Liver (tissue), 9 donors: ENCODE data around the gene EPHB6. TPM values are rescaled to one million over a fixed set of nuclear protein-coding genes. Genes with fewer than 3 reads are reported as not detected.
A peak's percentile ranks its signal among the peaks of the same experiment; 100 is the strongest.

Experiments
- DNase-seq: peaks from one replicate; pipeline ENCODE4 v3.0.0-alpha.2; 2017; ENCODE audit warnings: low spot score
- H3K27ac ChIP-seq, 2 donors: one replicate each; pipeline ENCODE4 v1.7.0; 2013; ENCODE audit warnings: inconsistent platforms in 2 of 2, low read length in 2 of 2, control low read depth in 1 of 2, low read depth in 1 of 2, mild to moderate bottlenecking in 1 of 2
- H3K27me3 ChIP-seq, 4 donors: one replicate each; pipeline versions ENCODE4 v1.6.1 to v1.7.0; 2013; ENCODE audit warnings: low read length in 3 of 4, inconsistent platforms in 1 of 4, mild to moderate bottlenecking in 1 of 4, moderate library complexity in 1 of 4; ENCODE audit not compliant: control insufficient read depth in 4 of 4, insufficient read depth in 4 of 4
- H3K36me3 ChIP-seq, 4 donors: one replicate each; pipeline versions ENCODE4 v1.6.1 to v1.7.0; 2013; ENCODE audit warnings: low read length in 3 of 4, mild to moderate bottlenecking in 3 of 4, low read depth in 1 of 4, moderate library complexity in 1 of 4; ENCODE audit not compliant: control insufficient read depth in 4 of 4, insufficient read depth in 3 of 4
- H3K4me1 ChIP-seq, 4 donors: one replicate each; pipeline versions ENCODE4 v1.6.1 to v1.7.0; 2013; ENCODE audit warnings: low read length in 3 of 4, mild to moderate bottlenecking in 3 of 4, moderate library complexity in 1 of 4; ENCODE audit not compliant: control insufficient read depth in 4 of 4, insufficient read depth in 4 of 4
- H3K4me3 ChIP-seq, 3 donors: one replicate each; pipeline versions ENCODE4 v1.6.1 to v1.7.0; 2013; ENCODE audit warnings: low read length in 3 of 3, control low read depth in 1 of 3, low read depth in 1 of 3, mild to moderate bottlenecking in 1 of 3
- H3K9ac ChIP-seq, 2 donors: one replicate each; pipeline ENCODE4 v1.7.0; 2013; ENCODE audit warnings: low read length in 2 of 2, mild to moderate bottlenecking in 2 of 2, moderate library complexity in 2 of 2, control low read depth in 1 of 2, low read depth in 1 of 2
- H3K9me3 ChIP-seq, 4 donors: one replicate each; pipeline versions ENCODE4 v1.6.1 to v1.7.0; 2013; ENCODE audit warnings: low read length in 3 of 4; ENCODE audit not compliant: control insufficient read depth in 4 of 4
- ATF3 ChIP-seq: IDR thresholded peaks from 2 replicates; pipeline ENCODE4 v1.6.1; 2016; ENCODE audit warnings: antibody characterized with exemption
- CTCF ChIP-seq: fragments of 150-350 bp; IDR thresholded peaks from 2 replicates; pipeline ENCODE4 v1.5.1; 2017; ENCODE audit warnings: improper control_type of control experiment, low read depth, low read length; ENCODE audit not compliant: missing input control
- EGR1 ChIP-seq, 2 donors: IDR thresholded peaks; 2 replicates each; pipeline ENCODE4 v1.6.1; 2016 to 2018; ENCODE audit warnings: antibody characterized with exemption in 2 of 2, low read depth in 2 of 2
- FOXA1 ChIP-seq: IDR thresholded peaks from 2 replicates; pipeline ENCODE4 v1.6.1; 2016; ENCODE audit warnings: antibody characterized with exemption
- FOXA2 ChIP-seq: IDR thresholded peaks from 2 replicates; pipeline ENCODE4 v1.6.1; 2016; ENCODE audit warnings: antibody characterized with exemption
- GABPA ChIP-seq, 2 donors: IDR thresholded peaks in 1 of 2; conservative IDR thresholded peaks in 1 of 2; 2 replicates each; pipeline ENCODE4 v1.6.1; 2016; ENCODE audit warnings: antibody characterized with exemption in 2 of 2, mild to moderate bottlenecking in 1 of 2, moderate library complexity in 1 of 2
- HNF4A ChIP-seq, 2 donors: conservative IDR thresholded peaks; 2 replicates each; pipeline ENCODE4 v1.6.1; 2016; ENCODE audit warnings: antibody characterized with exemption in 2 of 2, mild to moderate bottlenecking in 2 of 2
- HNF4G ChIP-seq: IDR thresholded peaks from 2 replicates; pipeline ENCODE4 v1.6.1; 2016; ENCODE audit warnings: antibody characterized with exemption
- JUND ChIP-seq, 2 donors: IDR thresholded peaks; 2 replicates each; pipeline ENCODE4 v1.6.1; 2016; ENCODE audit warnings: antibody characterized with exemption in 2 of 2
- MAX ChIP-seq: IDR thresholded peaks from 2 replicates; pipeline ENCODE4 v1.6.1; 2016; ENCODE audit warnings: antibody characterized with exemption
- NR2F2 ChIP-seq: IDR thresholded peaks from 2 replicates; pipeline ENCODE4 v1.6.1; 2016; ENCODE audit warnings: antibody characterized with exemption
- RAD21 ChIP-seq, 2 donors: IDR thresholded peaks; 2 replicates each; pipeline ENCODE4 v1.6.1; 2016; ENCODE audit warnings: antibody characterized with exemption in 2 of 2, mild to moderate bottlenecking in 2 of 2
- REST ChIP-seq: IDR thresholded peaks from 2 replicates; pipeline ENCODE4 v1.6.1; 2016; ENCODE audit warnings: antibody characterized with exemption, mild to moderate bottlenecking
- RXRA ChIP-seq, 2 donors: IDR thresholded peaks; 2 replicates each; pipeline ENCODE4 v1.6.1; 2017 to 2018; ENCODE audit warnings: antibody characterized with exemption in 2 of 2, mild to moderate bottlenecking in 1 of 2
- SP1 ChIP-seq: IDR thresholded peaks from 2 replicates; pipeline ENCODE4 v1.6.1; 2018; ENCODE audit warnings: antibody characterized with exemption, mild to moderate bottlenecking
- TAF1 ChIP-seq: conservative IDR thresholded peaks from 2 replicates; pipeline ENCODE4 v1.6.1; 2016; ENCODE audit warnings: antibody characterized with exemption, mild to moderate bottlenecking
- YY1 ChIP-seq: IDR thresholded peaks from 2 replicates; pipeline ENCODE4 v1.6.1; 2016; ENCODE audit warnings: antibody characterized with exemption, mild to moderate bottlenecking
- ZBTB33 ChIP-seq: IDR thresholded peaks from 2 replicates; pipeline ENCODE4 v1.6.1; 2016; ENCODE audit warnings: antibody characterized with exemption
- WGBS: extraction: QIAGEN DNeasy Blood & Tissue Kit; methylation state at CpG from one replicate; pipeline ENCODE4 v1.1.7; 2013; 5-methylcytosine and 5-hydroxymethylcytosine counted together
- polyA plus RNA-seq, 2 donors: library from polyadenylated mRNA; stranded (reverse) in 1 of 2; unstranded in 1 of 2; fragments of 200-250 nt in 1 of 2; fragments of >200 nt in 1 of 2; fragmentation: Nextera tagmentation in 1 of 2; extraction: Ambion mirVana in 1 of 2; gene quantifications; one replicate each; pipeline versions ENCODE4 v1.2.1 to v1.2.3, GENCODE V29; 2013 to 2015
- total RNA-seq, 2 donors: library from RNA; depleted of rRNA; stranded (reverse); fragments of >200 nt; gene quantifications; one replicate each; pipeline ENCODE4 v1.2.3, GENCODE V29; 2014
- donor health status: healthy.
- donor health status: healthy.
- donor health status: healthy.
- donor health status: healthy.
- donor health status: healthy.

Gene EPHB6
- total and polyA plus RNA-seq, 4 donors: 1.2 to 4.3 (median 2.0) TPM

- Histone ChIP-seq H3K27me3 (peaks cover 0 to 5% (median 1%) of the 10 kb centered on the region in 4 donors), H3K9ac (peak overlapping the region in 1 of 2 donors; percentile 35), H3K9me3 (no peaks in the 10 kb centered on the region), H3K36me3 (no peaks in the 10 kb centered on the region), H3K4me1 (no peaks in the 10 kb centered on the region), H3K4me3 (no peak overlapping the region), H3K27ac (peak overlapping the region; percentile 3 to 59)
- no peak for DNase-seq
- WGBS: 33% methylated on average over 3 of the region's 3 CpGs
- TF ChIP-seq HNF4A (conservative IDR thresholded peaks at IDR 0.05): no peak
- TF ChIP-seq SP1: no peak
- no peak for TF ChIP-seq CTCF
- TF ChIP-seq ZBTB33: no peak
- no peak for TF ChIP-seq MAX
- no peak for TF ChIP-seq RXRA (IDR thresholded peaks at IDR 0.05)
- TF ChIP-seq FOXA1: no peak
- TF ChIP-seq NR2F2: no peak
- TF ChIP-seq EGR1 (IDR thresholded peaks at IDR 0.05; ENCODE audit: low read depth in 2 of 2): no peak
- no peak for TF ChIP-seq JUND (IDR thresholded peaks at IDR 0.05)
- no peak for TF ChIP-seq ATF3
- TF ChIP-seq REST: no peak
- TF ChIP-seq FOXA2: no peak
- no peak for TF ChIP-seq TAF1
- TF ChIP-seq YY1: no peak
- no peak for TF ChIP-seq RAD21 (IDR thresholded peaks at IDR 0.05)
- no peak for TF ChIP-seq GABPA (IDR thresholded peaks at IDR 0.05 in 1 of 2, conservative IDR thresholded peaks at IDR 0.05 in 1 of 2)
- no peak for TF ChIP-seq HNF4G
Measured at GRCh38 chr7:142807855-142808460, 46.9 kb upstream of the EPHB6 start.
